SU-DHL-6 (cell line): Measurements from ENCODE around the gene ZNF219.

Experiments used
- H2AFZ ChIP-seq: fragments of 200-600 bp; sonication (generic); 2 replicates; pipeline ENCODE4 v1.6.1; 2014; ENCODE audit warnings: low read depth, mild to moderate bottlenecking, moderate library complexity, mixed read lengths, antibody characterized with exemption, low read length; ENCODE audit not compliant: severe bottlenecking
- H3F3A ChIP-seq: fragments of 200-600 bp; shearing (Covaris generic); 2 replicates; pipeline ENCODE4 v1.6.0; 2016; ENCODE audit warnings: antibody characterized with exemption, mild to moderate bottlenecking; ENCODE audit not compliant: insufficient read depth
- H3K27ac ChIP-seq: fragments of 200-600 bp; sonication (generic); 2 replicates; pipeline ENCODE4 v1.5.1; 2016; ENCODE audit warnings: low read depth, mild to moderate bottlenecking, low read length, moderate library complexity, mixed read lengths
- H3K27me3 ChIP-seq: fragments of 200-600 bp; sonication (generic), shearing (Covaris generic); 2 replicates; pipeline ENCODE4 v1.6.0; 2014; ENCODE audit warnings: mild to moderate bottlenecking, low read length
- H3K36me3 ChIP-seq: fragments of 200-600 bp; sonication (generic); 2 replicates; pipeline ENCODE4 v1.6.1; 2014; ENCODE audit warnings: mild to moderate bottlenecking, low read length, mixed read lengths
- H3K4me2 ChIP-seq: fragments of 300-600, 200-600 bp; shearing (Covaris generic), sonication (generic); 2 replicates; pipeline ENCODE4 v1.6.0; 2014; ENCODE audit warnings: low read length, low read depth, mild to moderate bottlenecking; ENCODE audit not compliant: poor library complexity, severe bottlenecking
- H3K4me3 ChIP-seq: fragments of 200-600 bp; sonication (generic); 2 replicates; pipeline ENCODE4 v1.5.1; 2014; ENCODE audit warnings: antibody characterized with exemption, low read length, mild to moderate bottlenecking, mixed read lengths; ENCODE audit not compliant: insufficient read depth, poor library complexity, severe bottlenecking
- H3K79me2 ChIP-seq: fragments of 200-600 bp; sonication (generic); 2 replicates; pipeline ENCODE4 v1.6.1; 2014; ENCODE audit warnings: mild to moderate bottlenecking, low read length, moderate library complexity; ENCODE audit not compliant: insufficient read depth
- H3K9ac ChIP-seq: fragments of 200-600 bp; sonication (generic); 2 replicates; pipeline ENCODE4 v1.7.0; 2014; ENCODE audit warnings: mild to moderate bottlenecking, low read length
- H3K9me2 ChIP-seq: fragments of 200-600 bp; sonication (generic); replicated peaks from 2 replicates; pipeline ENCODE4 v1.6.1; 2014; ENCODE audit warnings: low read length; ENCODE audit not compliant: insufficient read depth
- H3K9me3 ChIP-seq: fragments of 200-600 bp; sonication (generic); 2 replicates; pipeline ENCODE4 v1.6.1; 2014; ENCODE audit warnings: low read length, mixed read lengths; ENCODE audit not compliant: insufficient read depth
- H4K20me1 ChIP-seq: fragments of 200-600 bp; sonication (generic); 2 replicates; pipeline ENCODE4 v1.6.1; 2014; ENCODE audit warnings: low read depth, mild to moderate bottlenecking, antibody characterized with exemption, low read length, moderate library complexity, mixed read lengths
- EZH2phosphoT487 ChIP-seq: fragments of 200-600 bp; sonication (generic), shearing (Covaris generic); conservative IDR thresholded peaks from 2 replicates; pipeline ENCODE4 v1.6.1; 2018; ENCODE audit warnings: mild to moderate bottlenecking, antibody characterized with exemption, low read length, moderate library complexity, mixed read lengths
- TF ChIP-seq, protein P1 (sequence below): fragments of 200-600 bp; sonication (generic); IDR thresholded peaks from one replicate; pipeline ENCODE4 v1.5.1; 2017; ENCODE audit warnings: antibody characterized with exemption, mild to moderate bottlenecking, low read length, moderate library complexity; ENCODE audit not compliant: insufficient read depth, poor library complexity, severe bottlenecking

ZNF219 gene

DNA sequence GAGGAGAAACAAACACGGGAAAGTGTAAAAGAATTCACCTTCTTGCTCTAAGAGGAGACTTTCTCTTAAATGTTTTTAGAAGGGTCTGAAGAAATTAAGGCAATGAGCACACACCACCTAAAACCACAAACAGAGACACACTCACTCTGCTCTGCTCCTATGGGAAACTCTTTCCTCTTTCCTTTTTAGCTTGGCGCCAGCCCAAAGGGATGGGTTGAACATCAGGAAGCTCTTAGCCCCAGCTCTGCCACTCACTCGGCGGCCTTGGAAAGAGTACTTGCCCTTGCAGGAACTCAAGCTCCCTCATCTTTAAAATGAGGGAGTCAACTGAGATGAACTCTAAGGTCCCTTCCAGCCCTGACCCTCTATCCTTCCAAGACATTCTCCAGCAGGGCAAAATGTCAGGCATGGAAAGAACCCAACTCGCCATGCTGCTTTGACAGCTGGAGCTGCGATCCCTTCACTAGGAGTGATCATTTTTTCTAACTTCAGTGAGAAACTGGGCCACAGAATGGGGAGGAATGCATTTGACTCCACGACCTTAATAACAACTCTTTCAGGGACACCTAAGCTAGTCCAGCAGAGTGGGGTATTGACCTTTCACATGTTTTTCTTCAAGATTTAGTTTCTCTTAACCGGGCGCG, 41.8 kb downstream of the ZNF219 start:
- TF ChIP-seq, protein P1, sequence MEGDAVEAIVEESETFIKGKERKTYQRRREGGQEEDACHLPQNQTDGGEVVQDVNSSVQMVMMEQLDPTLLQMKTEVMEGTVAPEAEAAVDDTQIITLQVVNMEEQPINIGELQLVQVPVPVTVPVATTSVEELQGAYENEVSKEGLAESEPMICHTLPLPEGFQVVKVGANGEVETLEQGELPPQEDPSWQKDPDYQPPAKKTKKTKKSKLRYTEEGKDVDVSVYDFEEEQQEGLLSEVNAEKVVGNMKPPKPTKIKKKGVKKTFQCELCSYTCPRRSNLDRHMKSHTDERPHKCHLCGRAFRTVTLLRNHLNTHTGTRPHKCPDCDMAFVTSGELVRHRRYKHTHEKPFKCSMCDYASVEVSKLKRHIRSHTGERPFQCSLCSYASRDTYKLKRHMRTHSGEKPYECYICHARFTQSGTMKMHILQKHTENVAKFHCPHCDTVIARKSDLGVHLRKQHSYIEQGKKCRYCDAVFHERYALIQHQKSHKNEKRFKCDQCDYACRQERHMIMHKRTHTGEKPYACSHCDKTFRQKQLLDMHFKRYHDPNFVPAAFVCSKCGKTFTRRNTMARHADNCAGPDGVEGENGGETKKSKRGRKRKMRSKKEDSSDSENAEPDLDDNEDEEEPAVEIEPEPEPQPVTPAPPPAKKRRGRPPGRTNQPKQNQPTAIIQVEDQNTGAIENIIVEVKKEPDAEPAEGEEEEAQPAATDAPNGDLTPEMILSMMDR, result no peak
- no peak for TF ChIP-seq EZH2phosphoT487
- Histone ChIP-seq H3K36me3 (no peaks in the 10 kb centered on the region), H3K27me3 (no peaks in the 10 kb centered on the region), H3K79me2 (no peaks in the 10 kb centered on the region), H3K4me2 (no peak overlapping the region), H3K9me2 (no peaks in the 10 kb centered on the region), H4K20me1 (no peaks in the 10 kb centered on the region), H3K4me3 (no peak overlapping the region), H3K9ac (no peak overlapping the region), H3F3A (no peaks in the 10 kb centered on the region), H3K27ac (no peak overlapping the region), H3K9me3 (no peaks in the 10 kb centered on the region), H2AFZ (no peak overlapping the region)

DNA sequence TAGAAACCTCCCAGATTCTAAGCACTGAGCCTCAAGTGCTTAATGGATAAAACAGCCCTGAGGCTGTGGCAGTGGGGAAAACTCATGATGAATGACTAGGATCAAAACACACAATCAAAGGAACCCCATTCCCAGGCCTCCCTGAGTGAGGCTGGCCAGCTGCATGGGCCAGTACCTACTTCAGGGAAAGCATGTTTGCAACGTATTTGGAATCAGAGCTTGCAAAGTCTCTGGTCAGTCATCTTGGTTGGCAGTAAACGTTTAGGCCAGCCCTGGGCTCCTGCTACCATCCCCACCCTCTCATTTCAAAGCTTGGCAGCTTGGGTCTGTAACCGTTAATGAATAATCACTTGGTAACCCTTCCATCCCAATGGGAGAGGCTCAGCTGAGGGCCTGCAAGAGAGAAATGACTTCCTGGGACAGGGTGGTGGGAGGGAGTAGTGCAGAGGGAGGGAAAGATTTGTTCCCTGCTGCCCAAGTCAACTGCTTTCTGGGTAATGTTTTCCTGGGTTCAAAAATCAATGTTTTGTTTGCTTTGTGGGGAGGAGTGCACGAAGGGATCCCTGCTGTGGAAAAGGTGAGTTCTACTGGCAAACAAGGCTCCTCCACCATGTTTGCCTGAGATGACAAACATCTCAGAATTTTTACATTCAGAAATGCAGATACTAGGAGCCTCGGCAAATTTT, 42.9 kb downstream of the ZNF219 start:
- H3K4me2 ChIP-seq, result no peak overlapping the region
- no peaks in the 10 kb centered on the region for H3K27me3 ChIP-seq
- H2AFZ ChIP-seq, result no peak overlapping the region
- no peak for TF ChIP-seq EZH2phosphoT487
- TF ChIP-seq, protein P1, result no peak
- H3F3A ChIP-seq, result no peaks in the 10 kb centered on the region
- no peak overlapping the region for H3K27ac ChIP-seq
- H3K4me3 ChIP-seq, result no peak overlapping the region
- no peak overlapping the region for H3K9ac ChIP-seq
- no peaks in the 10 kb centered on the region for H3K9me2 ChIP-seq
- H4K20me1 ChIP-seq, result no peaks in the 10 kb centered on the region
- no peaks in the 10 kb centered on the region for H3K79me2 ChIP-seq
- H3K9me3 ChIP-seq, result no peaks in the 10 kb centered on the region
- H3K36me3 ChIP-seq, result no peaks in the 10 kb centered on the region

DNA sequence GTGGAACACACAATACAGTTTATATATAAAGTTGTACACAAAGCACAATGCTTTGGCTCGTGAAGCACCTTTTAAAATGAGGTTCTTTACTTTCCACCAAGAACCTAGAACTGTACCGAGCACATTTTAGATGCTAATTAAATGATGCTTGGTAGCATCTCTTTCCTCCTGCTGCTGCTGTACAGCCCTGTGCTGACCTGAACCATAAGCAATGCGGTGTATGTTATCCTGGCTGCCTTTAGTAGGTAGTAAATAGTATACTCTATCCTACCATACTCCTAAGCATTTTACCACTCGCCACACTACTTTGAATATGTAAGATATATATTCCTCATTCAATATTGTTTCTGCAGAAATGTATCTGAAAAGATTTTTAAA, 43.7 kb downstream of the ZNF219 start:
- TF ChIP-seq, protein P1, result no peak
- TF ChIP-seq EZH2phosphoT487, result no peak
- no peaks in the 10 kb centered on the region for H3K27me3 ChIP-seq
- no peak overlapping the region for H3K4me3 ChIP-seq
- no peaks in the 10 kb centered on the region for H3F3A ChIP-seq
- no peaks in the 10 kb centered on the region for H3K9me3 ChIP-seq
- no peaks in the 10 kb centered on the region for H3K79me2 ChIP-seq
- no peaks in the 10 kb centered on the region for H4K20me1 ChIP-seq
- no peak overlapping the region for H3K27ac ChIP-seq
- no peak overlapping the region for H3K9ac ChIP-seq
- H3K4me2 ChIP-seq, result no peak overlapping the region
- no peaks in the 10 kb centered on the region for H3K36me3 ChIP-seq
- H2AFZ ChIP-seq, result no peak overlapping the region
- no peaks in the 10 kb centered on the region for H3K9me2 ChIP-seq
